GM18517 (cell line): ENCODE results near the gene AOAH.
"Not testable (repeated sequence)": the region's sequence is repeated elsewhere in the genome, so short reads cannot be mapped to it uniquely, and the experiment has no call there.

Experiments
- ATAC-seq: cut with Tn5 transposase; IDR thresholded peaks from one replicate; pipeline ENCODE4 v1.9.1; 2021; ENCODE audit warnings: mild to moderate bottlenecking, moderate library complexity; ENCODE audit not compliant: unreplicated experiment

Gene AOAH

DNA sequence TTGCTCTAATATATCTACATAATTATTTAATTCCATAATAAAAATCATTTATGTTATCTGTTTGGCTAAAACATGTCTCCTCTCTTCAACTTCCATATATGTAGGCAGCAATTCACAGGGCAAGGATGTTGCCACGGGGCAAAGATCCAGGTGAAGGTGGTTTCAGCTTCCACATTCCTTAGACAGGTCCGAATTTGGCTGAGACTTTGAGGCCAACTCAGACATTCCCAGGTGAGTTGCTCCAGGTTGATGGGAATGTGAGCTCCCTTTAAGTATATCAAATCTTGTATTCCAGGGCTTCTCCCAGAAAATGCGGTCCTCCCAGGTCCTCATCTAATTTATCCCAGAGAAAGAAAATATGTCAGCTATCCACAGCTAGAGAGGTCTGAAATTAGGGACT is 15.1 kb upstream of the AOAH start:
- ATAC-seq, result no peak

DNA sequence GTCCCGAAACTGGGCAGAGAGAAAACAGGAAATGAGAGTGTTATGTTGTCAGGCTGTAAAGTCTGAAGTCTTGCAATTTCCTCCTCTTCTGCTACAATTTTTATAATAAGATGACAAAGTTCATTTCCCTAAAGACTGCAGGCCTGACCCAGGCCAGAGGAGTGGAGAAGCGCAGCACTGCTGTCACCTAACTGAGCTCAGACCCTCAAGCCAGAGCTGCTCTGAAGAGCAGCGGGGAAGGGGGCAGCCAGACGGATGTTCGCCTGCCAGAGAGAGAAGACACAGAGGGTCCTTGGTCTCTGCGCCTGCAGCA is 12.6 kb upstream of the AOAH start:
- ATAC-seq, result no peak

DNA sequence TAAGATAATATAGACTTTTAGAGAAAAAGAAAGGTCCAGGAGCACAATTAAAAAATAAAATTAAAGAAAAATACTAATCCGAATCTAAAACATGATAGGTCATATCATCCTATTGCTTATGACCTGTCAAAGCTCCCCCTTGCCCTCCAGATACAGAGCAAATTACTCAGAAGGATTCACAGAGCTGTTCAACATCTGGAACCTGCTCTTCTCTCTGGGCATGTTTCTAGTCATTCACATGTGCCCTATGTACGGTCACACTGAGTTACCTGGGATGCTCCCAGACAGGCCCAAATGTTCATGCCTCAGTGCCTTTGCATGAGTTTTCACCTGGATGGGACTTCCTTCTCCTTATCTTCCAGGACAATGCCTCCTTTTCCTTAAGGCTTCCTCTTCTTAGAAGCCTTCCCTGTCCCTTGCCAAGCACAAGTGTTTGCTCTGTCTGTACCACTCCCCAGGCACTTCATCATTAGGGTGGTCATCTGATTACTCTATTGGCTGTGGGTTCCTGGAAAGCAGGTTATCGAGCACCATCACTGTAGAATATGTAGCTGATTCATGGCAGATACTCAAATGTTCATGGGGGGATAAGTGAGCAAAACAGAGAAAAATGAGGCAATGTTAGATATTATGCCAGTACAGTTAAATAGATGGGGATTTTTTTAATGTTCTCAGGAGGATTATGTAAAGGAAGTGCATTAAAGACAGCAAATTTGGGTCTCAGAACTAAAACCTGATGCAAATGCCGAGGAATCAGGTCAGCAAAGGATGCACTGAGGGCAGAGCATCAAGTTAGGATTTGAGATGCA is 12.0 kb upstream of the AOAH start:
- ATAC-seq, result no peak

DNA sequence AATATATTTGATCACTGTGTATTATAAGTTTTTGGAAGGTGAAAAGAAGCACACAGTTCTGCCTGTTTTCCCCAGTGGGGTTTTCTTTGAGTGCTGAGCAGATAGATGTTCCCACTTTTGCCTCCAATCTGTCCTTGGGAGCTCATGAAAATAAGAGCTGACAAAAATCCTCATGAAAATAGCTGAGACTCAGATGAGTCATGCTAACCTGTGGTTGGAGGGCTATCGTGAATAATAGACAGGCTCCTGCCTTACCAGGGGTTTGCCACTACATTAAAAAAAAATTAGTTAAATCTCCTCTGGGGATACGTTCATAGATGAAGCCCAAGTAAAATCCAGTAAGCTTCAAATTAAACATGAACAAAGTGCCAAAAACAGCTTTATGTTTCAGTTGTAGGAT is 10.9 kb upstream of the AOAH start:
- ATAC-seq, result no peak

DNA sequence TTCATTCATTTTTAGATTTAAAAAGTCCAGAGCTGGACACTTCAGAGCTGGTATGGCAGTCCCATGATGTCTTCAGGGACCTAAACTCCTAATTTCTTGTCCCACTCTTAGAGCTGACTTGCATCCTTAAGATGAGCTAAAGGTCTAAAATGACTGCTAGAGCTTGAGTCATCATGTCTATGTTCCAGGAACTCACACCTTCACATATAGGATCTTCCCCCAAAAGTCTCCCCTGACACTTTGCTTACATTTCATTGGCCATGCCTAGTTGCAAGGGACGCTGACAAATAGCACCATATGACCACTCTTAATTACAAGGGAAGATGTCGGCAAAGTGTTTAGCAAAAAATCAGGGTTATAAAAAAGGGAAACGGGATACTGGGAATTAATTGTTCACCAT is 10.4 kb upstream of the AOAH start:
- ATAC-seq, result no peak

DNA sequence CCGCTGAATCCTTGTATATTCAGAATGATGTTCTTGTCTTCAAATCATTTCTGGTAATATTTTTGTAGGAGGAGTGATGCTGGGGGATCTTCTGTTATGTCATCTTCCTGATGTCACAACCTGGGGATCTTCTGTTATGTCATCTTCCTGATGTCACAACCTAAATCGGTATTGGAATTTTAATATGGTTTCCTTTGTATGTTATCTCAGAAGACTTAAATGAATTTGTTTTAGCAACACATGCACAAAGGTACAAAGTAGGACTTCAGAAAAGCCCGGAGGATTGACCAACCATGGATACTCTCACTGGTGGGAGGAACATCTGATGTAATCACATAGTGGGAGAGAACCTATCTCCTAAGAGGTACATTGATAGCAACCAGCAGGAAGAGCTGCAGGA is 9.1 kb upstream of the AOAH start:
- no peak for ATAC-seq

DNA sequence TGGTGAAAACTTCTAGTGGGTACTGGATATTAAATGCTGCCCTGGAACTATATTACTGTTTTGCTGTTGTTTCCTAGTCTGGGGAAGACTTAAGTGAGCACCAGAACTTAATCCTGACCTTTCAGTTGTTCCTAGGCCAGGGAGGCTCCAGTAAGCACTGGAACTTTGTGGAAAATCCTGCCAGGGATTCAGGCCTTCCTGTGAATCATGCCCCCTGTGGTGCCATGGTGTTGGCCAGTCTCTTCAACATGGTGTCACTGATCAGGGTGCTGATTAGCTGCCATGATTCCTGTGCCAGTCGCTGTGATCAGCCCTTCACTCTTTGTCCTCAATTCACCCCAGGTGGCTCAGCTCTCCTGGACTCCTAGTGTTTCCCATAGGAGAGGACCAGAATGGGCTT is 8.5 kb upstream of the AOAH start:
- ATAC-seq, result no peak

DNA sequence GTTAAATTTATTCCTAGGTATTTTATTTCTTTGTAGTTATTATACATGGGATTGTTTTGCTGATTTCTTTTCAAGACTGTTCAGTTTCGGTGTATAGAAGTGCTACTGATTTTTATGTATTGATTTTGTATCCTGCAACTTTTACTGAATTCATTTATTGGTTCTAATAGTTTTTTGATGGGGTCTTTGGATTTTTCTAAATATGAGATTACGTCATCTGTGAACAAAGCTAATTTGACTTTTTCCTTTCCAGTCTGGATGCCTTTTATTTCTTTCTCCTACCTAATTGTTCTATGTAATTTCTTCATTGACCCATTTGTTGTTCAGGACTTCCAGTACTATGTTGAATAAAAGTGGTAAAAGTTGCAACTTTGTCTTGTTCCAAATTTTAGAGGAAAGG is 5.8 kb upstream of the AOAH start:
- no peak for ATAC-seq

DNA sequence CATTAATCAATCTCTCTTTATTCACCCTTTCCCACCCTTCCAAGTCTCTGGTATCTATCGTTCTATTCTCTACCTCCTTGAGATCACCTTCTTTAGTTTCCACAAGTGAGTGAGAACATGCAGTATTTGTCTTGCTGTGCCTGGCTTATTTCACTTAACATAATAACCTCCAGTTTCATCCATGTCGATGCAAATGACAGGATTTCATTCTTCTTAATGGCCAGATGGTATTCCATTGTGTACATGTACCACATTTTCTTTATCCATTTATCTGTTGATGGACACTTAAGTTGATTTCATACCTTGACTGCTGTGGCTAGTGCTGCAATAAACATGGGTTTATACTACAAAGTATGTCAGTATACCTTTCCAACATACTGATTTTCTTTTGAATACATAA is 3.8 kb upstream of the AOAH start:
- ATAC-seq, result no peak

DNA sequence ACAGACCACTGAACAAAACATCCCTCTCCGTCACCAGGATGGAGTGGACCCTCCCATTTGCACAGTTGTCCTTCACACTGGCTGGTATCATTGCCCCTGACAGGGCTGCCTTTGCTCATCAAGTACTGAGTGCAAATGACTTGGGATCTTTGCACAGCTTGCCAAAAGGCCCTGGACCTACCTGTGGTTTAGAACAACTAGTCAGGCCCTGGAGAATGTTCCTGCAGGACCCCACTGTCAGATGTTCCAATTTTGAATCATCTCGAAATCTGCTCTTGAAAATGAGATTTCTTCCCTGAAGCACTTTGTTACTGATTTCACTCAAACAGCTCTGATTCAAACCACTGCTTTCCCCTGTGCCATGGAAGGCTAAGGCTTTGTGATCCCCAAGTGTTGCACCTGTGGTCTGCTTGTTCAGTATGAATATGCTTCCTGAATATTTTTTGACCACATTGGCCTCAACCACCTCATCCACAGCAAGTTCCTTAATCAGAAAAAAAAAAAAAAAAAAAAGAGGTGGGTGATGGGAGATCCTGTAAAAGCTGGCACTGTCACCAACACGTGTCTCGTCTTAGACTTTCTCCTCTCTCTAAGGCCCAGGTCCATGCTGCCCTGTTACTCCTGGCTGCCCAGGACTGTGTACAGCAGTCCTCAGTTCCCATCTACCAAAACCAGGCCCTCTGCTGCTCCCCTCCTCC is 2.7 kb upstream of the AOAH start:
- ATAC-seq, result no peak

DNA sequence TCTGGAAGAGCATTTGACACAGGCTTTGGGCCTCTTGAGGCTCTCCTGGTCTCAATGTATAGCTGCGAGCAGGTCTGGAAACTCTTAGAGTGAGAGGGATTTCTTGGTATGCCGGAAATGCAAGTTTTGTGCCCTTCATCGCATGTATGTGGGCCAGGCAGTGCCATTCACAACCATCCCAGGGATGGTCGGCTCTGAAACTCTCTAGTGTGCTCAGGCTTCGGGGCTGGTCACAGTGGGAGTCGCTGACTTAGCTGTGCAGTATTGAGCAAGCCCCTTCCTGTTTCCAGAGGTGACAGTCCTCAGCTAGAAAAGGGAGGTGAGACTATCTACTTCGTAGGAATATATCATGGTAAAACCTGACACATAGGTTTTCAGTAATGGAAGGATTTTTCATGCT is 2.0 kb upstream of the AOAH start:
- ATAC-seq, result no peak

DNA sequence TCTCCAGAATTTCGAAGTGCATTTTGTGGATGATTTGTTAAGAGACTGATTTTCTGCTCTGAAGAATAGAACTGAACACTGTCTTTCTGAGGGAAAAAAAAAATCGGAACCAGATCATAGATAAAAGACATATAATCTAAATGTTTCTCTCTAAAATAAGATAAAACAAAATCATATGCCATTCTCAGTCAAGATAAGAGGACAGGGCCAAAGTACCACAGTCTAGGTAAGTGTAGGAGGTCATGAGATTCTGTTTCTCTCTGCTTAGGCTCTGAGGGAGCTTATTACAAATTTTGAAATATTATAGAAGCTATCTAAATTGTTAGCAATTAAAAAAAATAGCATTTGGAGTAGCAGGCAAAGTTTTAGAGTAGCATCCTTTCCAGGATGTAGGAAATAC is 702 bp upstream of the AOAH start:
- ATAC-seq, result no peak

DNA sequence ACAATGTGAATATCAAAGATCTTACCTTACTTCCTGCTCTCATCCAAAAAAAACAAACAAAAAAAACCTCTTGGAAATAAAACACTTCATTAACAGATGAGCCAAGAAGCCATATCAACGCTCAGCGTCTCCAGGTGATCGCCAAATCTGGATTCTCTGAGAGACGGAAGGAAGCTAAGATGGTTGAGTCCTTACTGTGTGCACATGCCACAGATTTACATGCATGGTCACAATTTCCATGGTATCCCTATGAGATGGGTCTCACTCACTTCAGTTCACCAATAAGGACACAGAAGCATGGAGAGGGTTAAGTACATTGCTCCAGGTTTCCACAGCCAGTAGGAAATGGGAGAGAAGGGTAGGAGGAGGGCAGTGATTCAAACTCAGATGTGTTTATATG is 1.0 kb downstream of the AOAH start:
- ATAC-seq, result no peak

DNA sequence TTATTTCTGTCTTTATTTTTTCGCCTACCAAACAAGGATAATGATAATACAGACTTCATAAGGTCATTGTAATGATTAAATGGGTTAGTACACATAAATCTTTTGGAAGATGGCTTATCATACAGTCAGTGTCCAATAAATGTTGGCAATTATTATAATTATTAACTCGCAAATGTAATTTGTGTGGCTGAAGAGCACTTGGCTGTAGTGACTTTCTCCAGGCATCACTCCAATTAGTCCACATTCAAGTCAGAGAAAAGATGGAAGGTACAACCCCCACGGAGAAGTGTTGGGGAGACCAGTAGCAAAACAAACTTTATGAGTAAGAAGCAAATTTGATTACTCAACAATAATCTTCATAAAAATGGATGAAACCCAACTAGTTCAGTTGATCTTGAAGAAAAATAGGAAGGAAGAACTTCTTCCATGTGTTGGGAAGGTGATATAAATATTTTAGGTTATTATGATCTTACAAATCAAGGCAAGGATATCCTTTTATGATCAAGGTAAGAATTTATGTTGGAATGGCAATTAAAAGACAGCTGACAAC is 5.1 kb downstream of the AOAH start:
- no peak for ATAC-seq

DNA sequence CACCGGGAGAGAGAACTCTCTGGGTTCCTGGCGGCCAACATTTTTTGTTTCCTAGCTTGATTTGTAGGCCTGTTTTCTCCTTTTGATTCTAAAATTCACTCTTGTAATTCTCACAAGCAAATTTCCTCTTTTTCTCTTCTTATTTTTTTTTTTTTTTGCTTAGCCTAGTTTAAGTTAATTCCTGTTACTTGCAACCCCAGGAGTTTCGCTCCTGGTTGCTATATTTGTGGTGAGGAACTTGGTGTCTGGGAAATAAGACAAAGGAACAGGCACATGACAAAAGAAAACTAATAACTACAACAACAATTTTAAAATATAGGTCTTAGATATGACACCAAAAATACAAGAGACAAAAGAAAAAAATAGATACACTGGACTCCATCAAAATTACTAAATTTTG is 6.7 kb downstream of the AOAH start:
- no peak for ATAC-seq

DNA sequence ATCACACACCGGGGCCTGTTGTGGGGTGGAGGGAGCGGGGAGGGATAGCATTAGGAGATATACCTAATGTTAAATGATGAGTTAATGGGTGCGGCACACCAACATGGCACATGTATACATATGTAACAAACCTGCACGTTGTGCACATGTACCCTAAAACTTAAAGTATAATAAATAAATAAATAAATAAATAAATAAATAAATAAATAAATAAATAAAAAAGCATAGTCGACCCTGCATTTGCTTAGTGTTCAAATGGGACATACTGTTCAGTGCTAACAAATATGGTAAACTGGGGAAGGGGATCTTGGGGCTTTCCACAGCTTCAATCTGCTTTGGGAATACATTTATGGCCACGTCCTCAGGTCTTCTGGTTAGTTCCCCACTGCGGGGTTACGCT is 7.5 kb downstream of the AOAH start:
- ATAC-seq, result not testable (repeated sequence)

DNA sequence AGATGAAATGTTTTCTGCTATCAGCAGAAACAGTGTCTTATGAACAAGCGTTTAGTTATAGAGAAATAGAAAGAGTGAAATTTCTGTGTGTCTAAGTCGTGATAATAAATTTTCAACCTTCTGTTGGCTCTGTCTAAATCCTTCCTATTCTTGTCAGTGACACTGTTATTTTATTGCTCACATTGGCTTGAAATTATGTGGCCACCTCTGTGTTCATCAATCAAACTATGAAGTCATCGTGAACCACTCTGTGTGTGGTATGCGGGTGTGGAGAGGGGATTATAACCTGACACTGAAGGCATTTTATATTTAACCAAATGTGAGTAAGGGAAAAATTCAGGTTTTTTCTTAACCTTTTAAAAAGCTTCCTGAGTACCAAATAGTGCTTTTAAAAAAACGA is 12.3 kb downstream of the AOAH start:
- no peak for ATAC-seq

DNA sequence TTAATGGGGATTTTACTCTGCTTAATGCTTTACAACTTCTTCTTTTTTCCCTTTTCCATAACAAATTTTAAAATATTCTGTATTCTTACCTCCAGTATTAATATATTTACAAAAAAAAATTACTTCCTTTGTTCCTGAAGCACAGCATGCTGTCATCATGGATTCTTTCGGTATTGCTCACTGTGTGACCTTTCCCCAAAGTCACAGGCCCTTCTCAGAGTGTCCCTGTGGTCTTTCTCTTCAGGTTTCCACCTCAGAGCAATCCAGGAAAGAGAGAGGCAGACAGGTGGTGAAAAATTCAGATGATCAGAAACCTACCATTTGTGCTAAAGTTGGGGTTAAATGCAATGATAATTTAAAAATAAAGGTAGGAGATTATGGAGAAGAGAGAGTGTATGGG is 13.0 kb downstream of the AOAH start:
- ATAC-seq, result no peak

DNA sequence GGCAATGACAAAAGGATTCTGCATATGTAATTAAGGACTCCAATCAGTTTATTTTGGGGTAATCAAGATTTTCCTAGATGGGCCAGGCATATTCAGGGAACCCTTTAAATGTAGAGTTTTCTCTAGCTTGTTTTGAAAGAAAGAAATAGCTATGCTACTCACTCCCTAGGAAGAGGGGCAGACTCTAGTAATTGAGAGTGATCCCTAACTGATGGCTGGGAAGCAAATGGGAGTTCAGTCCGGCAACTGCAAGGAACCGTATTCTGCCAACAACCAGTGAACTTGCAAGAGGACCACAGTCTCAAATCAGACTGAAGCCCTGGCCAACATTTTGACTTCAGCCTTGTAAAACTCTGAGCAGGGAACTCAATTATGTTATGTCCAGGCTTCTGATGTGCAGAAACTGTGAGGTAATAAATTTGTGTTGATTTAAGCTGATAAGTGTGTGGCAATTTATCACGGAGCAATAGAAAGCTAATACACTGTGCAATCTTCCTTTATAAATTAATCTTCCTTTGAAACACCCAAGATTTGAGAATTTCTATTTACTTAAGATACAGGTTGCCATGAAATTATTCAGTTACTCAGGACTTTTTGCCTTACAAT is 14.0 kb downstream of the AOAH start:
- ATAC-seq, result no peak

DNA sequence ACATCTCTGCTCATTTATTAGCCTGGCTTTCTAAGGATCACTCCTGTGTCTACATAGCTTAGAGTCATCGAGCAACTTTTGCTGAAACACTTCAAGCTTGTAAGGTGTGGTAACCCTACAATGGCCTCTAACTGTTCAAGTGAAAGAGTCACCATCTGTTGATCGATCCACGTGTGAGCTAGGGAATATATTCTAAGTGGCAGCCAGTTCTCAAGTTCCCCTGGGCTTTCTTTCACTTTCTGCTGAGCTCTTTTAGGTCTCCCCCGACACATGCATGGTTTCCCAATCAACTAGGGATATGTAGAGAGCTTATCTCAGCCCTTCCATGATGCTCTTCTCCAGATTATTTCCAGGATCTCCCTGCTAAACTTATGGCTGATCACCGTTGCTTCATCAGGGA is 15.5 kb downstream of the AOAH start:
- ATAC-seq, result no peak

DNA sequence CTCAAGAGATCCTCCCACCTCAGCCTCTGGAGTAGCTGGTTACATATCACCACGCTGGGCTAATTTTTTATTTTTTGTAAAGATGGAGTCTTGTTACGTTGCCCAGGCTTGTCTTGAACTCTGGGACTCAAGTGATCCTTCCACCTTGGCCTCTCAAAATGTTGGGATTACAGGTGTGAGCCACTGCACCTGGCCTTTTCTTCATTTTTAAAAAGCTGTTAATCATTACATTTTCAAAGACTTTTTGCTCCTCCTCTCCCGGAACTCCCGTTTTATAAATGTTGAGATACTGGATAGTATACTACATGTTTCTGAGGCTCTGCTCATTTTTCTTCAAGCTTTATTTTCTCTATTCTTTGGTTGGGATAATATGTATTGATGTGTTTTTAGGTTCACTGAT is 16.4 kb downstream of the AOAH start:
- no peak for ATAC-seq

DNA sequence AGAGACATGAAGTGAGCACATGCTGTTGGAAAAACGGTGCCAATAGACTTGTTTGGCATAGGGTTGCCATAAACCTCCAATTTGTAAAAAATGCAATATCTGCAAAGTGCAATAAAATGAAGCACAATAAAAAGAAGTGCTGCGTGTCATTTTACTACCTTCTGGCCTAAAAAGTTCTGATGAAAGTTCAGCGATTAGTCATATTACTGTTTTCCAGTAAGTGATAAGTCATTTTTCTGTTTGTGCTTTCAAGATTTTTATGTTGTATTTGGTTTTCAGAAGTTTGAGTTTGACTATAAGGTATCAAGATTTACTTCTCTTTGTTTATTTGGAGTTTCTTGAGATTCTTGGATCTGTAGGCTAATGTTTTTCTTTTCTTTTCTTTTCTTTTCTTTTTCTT is 16.8 kb downstream of the AOAH start:
- no peak for ATAC-seq
